HepG2 (cell line): ENCODE data around the gene TTC39C. TPM values are rescaled to one million over a fixed set of nuclear protein-coding genes. Genes with fewer than 3 reads are reported as not detected.

ENCODE experiments used
- ERF ChIP-seq: IDR thresholded peaks from 2 replicates; pipeline ENCODE4 v1.6.1; 2018; ENCODE audit warnings: missing biosample characterization, missing genetic modification reagents
- HDAC1 ChIP-seq: sonication (generic); formaldehyde crosslinking; IDR thresholded peaks from 2 replicates; pipeline ENCODE4 v1.5.1; 2020; ENCODE audit warnings: mild to moderate bottlenecking, missing genetic modification reagents
- KAT8 ChIP-seq: IDR thresholded peaks from 2 replicates; pipeline ENCODE4 v1.6.1; 2016; ENCODE audit warnings: missing genetic modification reagents, missing compliant biosample characterization
- RAD21 ChIP-seq: fragments of 450-650 bp; formaldehyde crosslinking; IDR thresholded peaks from 2 replicates; pipeline ENCODE4 v1.5.0; 2020; ENCODE audit warnings: mild to moderate bottlenecking
- RFX3 ChIP-seq: IDR thresholded peaks from 2 replicates; pipeline ENCODE4 v1.6.1; 2016; ENCODE audit warnings: missing biosample characterization, missing genetic modification reagents
- SP140L ChIP-seq: sonication (generic); formaldehyde crosslinking; IDR thresholded peaks from 2 replicates; pipeline ENCODE4 v1.4.0; 2020; ENCODE audit warnings: missing genetic modification reagents, borderline replicate concordance
- THRA ChIP-seq: sonication (generic); formaldehyde crosslinking; IDR thresholded peaks from 2 replicates; pipeline ENCODE4 v1.4.0; 2020; ENCODE audit warnings: missing genetic modification reagents, borderline replicate concordance
- ZNF253 ChIP-seq: sonication (generic); formaldehyde crosslinking; IDR thresholded peaks from 2 replicates; pipeline ENCODE4 v1.8.0; 2022; ENCODE audit warnings: mild to moderate bottlenecking, missing genetic modification reagents, borderline replicate concordance
- ZNF607 ChIP-seq: sonication (generic); formaldehyde crosslinking; IDR thresholded peaks from 2 replicates; pipeline ENCODE4 v1.5.1; 2020; ENCODE audit warnings: missing genetic modification reagents, mild to moderate bottlenecking, borderline replicate concordance
- ZNF75D ChIP-seq: sonication (generic); formaldehyde crosslinking; IDR thresholded peaks from 2 replicates; pipeline ENCODE4 v1.8.1; 2023; ENCODE audit warnings: missing genetic modification reagents, mild to moderate bottlenecking, borderline replicate concordance
- ZNF784 ChIP-seq: sonication (generic); formaldehyde crosslinking; IDR thresholded peaks from 2 replicates; pipeline ENCODE4 v1.5.1; 2020; ENCODE audit warnings: missing genetic modification reagents, mild to moderate bottlenecking, borderline replicate concordance
- ZSCAN9 ChIP-seq: IDR thresholded peaks from 2 replicates; pipeline ENCODE4 v1.6.1; 2016; ENCODE audit warnings: borderline replicate concordance
- polyA plus RNA-seq, 8 experiments: library from polyadenylated mRNA; depleted of rRNA in 3 of 8; stranded (reverse) in 7 of 8; unstranded in 1 of 8; fragments of >200 nt; fragmentation: Illumina TruSeq in 4 of 8; extraction: Trizol in 4 of 8; gene quantifications; 2 replicates each; pipeline versions ENCODE4 v1.2.1 to v1.2.3, GENCODE V29; 2011 to 2016; ENCODE audit warnings: low read depth in 4 of 8, missing spikeins in 1 of 8, mixed read lengths in 1 of 8; ENCODE audit not compliant: insufficient read depth in 1 of 8
- total RNA-seq, 5 experiments: library from RNA; depleted of rRNA; stranded (reverse); fragments of >200 nt; fragmentation: Illumina TruSeq; extraction: Trizol; gene quantifications; 2 replicates each; pipeline ENCODE4 v1.2.3, GENCODE V29; 2016; ENCODE audit warnings: low read depth in 1 of 5
- TF ChIP-seq, protein P1 (sequence below): IDR thresholded peaks from 2 replicates; pipeline ENCODE4 v1.6.1; 2016; ENCODE audit warnings: mild to moderate bottlenecking
- TF ChIP-seq, protein P2 (sequence below): sonication (generic); formaldehyde crosslinking; IDR thresholded peaks from 2 replicates; pipeline ENCODE4 v1.5.1; 2020; ENCODE audit warnings: mild to moderate bottlenecking, missing genetic modification reagents, borderline replicate concordance
- TF ChIP-seq, protein P3 (sequence below): IDR thresholded peaks from 2 replicates; pipeline ENCODE4 v1.6.1; 2016; ENCODE audit warnings: low read depth
- TF ChIP-seq, protein P4 (sequence below): IDR thresholded peaks from 2 replicates; pipeline ENCODE4 v1.6.1; 2016; ENCODE audit warnings: missing compliant biosample characterization, missing genetic modification reagents, borderline replicate concordance

TTC39C gene
- total and polyA plus RNA-seq, 2 of the 13 experiments (the other 11 are each of a cell fraction or from before 2014, with no cell fraction given): 19.1 to 25.9 TPM

- TF ChIP-seq, protein P1, sequence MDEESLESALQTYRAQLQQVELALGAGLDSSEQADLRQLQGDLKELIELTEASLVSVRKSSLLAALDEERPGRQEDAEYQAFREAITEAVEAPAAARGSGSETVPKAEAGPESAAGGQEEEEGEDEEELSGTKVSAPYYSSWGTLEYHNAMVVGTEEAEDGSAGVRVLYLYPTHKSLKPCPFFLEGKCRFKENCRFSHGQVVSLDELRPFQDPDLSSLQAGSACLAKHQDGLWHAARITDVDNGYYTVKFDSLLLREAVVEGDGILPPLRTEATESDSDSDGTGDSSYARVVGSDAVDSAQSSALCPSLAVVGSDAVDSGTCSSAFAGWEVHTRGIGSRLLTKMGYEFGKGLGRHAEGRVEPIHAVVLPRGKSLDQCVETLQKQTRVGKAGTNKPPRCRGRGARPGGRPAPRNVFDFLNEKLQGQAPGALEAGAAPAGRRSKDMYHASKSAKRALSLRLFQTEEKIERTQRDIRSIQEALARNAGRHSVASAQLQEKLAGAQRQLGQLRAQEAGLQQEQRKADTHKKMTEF (CRISPR knock-in tag): no peak
- TF ChIP-seq ERF (CRISPR knock-in tag): 0 out of 2 replicates have a peak, but pooled peaks have one; percentile 25
- TF ChIP-seq RFX3 (CRISPR knock-in tag): no peak
- no peak for TF ChIP-seq ZNF253
- TF ChIP-seq SP140L (CRISPR knock-in tag): no peak
- TF ChIP-seq, protein P2, sequence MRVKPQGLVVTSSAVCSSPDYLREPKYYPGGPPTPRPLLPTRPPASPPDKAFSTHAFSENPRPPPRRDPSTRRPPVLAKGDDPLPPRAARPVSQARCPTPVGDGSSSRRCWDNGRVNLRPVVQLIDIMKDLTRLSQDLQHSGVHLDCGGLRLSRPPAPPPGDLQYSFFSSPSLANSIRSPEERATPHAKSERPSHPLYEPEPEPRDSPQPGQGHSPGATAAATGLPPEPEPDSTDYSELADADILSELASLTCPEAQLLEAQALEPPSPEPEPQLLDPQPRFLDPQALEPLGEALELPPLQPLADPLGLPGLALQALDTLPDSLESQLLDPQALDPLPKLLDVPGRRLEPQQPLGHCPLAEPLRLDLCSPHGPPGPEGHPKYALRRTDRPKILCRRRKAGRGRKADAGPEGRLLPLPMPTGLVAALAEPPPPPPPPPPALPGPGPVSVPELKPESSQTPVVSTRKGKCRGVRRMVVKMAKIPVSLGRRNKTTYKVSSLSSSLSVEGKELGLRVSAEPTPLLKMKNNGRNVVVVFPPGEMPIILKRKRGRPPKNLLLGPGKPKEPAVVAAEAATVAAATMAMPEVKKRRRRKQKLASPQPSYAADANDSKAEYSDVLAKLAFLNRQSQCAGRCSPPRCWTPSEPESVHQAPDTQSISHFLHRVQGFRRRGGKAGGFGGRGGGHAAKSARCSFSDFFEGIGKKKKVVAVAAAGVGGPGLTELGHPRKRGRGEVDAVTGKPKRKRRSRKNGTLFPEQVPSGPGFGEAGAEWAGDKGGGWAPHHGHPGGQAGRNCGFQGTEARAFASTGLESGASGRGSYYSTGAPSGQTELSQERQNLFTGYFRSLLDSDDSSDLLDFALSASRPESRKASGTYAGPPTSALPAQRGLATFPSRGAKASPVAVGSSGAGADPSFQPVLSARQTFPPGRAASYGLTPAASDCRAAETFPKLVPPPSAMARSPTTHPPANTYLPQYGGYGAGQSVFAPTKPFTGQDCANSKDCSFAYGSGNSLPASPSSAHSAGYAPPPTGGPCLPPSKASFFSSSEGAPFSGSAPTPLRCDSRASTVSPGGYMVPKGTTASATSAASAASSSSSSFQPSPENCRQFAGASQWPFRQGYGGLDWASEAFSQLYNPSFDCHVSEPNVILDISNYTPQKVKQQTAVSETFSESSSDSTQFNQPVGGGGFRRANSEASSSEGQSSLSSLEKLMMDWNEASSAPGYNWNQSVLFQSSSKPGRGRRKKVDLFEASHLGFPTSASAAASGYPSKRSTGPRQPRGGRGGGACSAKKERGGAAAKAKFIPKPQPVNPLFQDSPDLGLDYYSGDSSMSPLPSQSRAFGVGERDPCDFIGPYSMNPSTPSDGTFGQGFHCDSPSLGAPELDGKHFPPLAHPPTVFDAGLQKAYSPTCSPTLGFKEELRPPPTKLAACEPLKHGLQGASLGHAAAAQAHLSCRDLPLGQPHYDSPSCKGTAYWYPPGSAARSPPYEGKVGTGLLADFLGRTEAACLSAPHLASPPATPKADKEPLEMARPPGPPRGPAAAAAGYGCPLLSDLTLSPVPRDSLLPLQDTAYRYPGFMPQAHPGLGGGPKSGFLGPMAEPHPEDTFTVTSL (CRISPR knock-in tag): no peak
- no peak for TF ChIP-seq ZNF607
- TF ChIP-seq HDAC1 (CRISPR knock-in tag): no peak
- no peak for TF ChIP-seq THRA (CRISPR knock-in tag)
- peak; percentile 81 for TF ChIP-seq RAD21 (CRISPR knock-in tag)
- TF ChIP-seq ZSCAN9 (CRISPR knock-in tag): no peak
- no peak for TF ChIP-seq KAT8 (CRISPR knock-in tag)
- no peak for TF ChIP-seq ZNF784 (CRISPR knock-in tag)
- no peak for TF ChIP-seq ZNF75D
- TF ChIP-seq, protein P3, sequence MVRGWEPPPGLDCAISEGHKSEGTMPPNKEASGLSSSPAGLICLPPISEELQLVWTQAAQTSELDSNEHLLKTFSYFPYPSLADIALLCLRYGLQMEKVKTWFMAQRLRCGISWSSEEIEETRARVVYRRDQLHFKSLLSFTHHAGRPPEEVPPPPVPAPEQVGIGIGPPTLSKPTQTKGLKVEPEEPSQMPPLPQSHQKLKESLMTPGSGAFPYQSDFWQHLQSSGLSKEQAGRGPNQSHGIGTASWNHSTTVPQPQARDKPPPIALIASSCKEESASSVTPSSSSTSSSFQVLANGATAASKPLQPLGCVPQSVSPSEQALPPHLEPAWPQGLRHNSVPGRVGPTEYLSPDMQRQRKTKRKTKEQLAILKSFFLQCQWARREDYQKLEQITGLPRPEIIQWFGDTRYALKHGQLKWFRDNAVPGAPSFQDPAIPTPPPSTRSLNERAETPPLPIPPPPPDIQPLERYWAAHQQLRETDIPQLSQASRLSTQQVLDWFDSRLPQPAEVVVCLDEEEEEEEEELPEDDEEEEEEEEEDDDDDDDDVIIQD (CRISPR knock-in tag): no peak
- TF ChIP-seq, protein P4, sequence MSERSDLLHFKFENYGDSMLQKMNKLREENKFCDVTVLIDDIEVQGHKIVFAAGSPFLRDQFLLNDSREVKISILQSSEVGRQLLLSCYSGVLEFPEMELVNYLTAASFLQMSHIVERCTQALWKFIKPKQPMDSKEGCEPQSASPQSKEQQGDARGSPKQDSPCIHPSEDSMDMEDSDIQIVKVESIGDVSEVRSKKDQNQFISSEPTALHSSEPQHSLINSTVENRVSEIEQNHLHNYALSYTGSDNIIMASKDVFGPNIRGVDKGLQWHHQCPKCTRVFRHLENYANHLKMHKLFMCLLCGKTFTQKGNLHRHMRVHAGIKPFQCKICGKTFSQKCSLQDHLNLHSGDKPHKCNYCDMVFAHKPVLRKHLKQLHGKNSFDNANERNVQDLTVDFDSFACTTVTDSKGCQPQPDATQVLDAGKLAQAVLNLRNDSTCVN (CRISPR knock-in tag): no peak
These were observed 104.4 kb downstream of the TTC39C start (continued) for GRCh38 chr18:24118750-24119577.
